ENCODE measurements around the gene PRDM7.

GRCh38 chr16:90019543-90020259, 57.4 kb downstream of the PRDM7 start:
- TF ChIP-seq, protein P1, sequence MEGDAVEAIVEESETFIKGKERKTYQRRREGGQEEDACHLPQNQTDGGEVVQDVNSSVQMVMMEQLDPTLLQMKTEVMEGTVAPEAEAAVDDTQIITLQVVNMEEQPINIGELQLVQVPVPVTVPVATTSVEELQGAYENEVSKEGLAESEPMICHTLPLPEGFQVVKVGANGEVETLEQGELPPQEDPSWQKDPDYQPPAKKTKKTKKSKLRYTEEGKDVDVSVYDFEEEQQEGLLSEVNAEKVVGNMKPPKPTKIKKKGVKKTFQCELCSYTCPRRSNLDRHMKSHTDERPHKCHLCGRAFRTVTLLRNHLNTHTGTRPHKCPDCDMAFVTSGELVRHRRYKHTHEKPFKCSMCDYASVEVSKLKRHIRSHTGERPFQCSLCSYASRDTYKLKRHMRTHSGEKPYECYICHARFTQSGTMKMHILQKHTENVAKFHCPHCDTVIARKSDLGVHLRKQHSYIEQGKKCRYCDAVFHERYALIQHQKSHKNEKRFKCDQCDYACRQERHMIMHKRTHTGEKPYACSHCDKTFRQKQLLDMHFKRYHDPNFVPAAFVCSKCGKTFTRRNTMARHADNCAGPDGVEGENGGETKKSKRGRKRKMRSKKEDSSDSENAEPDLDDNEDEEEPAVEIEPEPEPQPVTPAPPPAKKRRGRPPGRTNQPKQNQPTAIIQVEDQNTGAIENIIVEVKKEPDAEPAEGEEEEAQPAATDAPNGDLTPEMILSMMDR (conservative IDR thresholded peaks at IDR 0.05): peak; percentile 90
- TF ChIP-seq ZFX (IDR thresholded peaks at IDR 0.05): no peak

Measured in C4-2B (cell line).